ENCODE data around the gene WDFY4. TPM values are rescaled to one million over a fixed set of nuclear protein-coding genes. Genes with fewer than 3 reads are reported as not detected.

The WDFY4 gene
- total RNA-seq, 1 donor from 2014 or later, result not detected

- peak; percentile 69 for DNase-seq (ENCODE audit: low read depth)
Observed at GRCh38 chr10:48792687-48793096, 108.0 kb downstream of the WDFY4 start.

- DNase-seq (ENCODE audit: low read depth), result no peak
Observed at GRCh38 chr10:48794074-48794473, 109.4 kb downstream of the WDFY4 start.

- no peak for DNase-seq (ENCODE audit: low read depth)
Observed at GRCh38 chr10:48796713-48797245, 112.1 kb downstream of the WDFY4 start.

- DNase-seq (ENCODE audit: low read depth), result no peak
Observed at GRCh38 chr10:48797830-48798229, 113.2 kb downstream of the WDFY4 start.

GRCh38 chr10:48798481-48799254, 114.0 kb downstream of the WDFY4 start:
- peak; percentile 37 for DNase-seq (ENCODE audit: low read depth)

GRCh38 chr10:48799341-48800006, 114.8 kb downstream of the WDFY4 start:
- no peak for DNase-seq (ENCODE audit: low read depth)

GRCh38 chr10:48800007-48800675, 115.5 kb downstream of the WDFY4 start:
- no peak for DNase-seq (ENCODE audit: low read depth)

- DNase-seq (ENCODE audit: low read depth), result no peak
Observed at GRCh38 chr10:48801001-48801421, 116.3 kb downstream of the WDFY4 start.

GRCh38 chr10:48802611-48803071, 118.0 kb downstream of the WDFY4 start:
- DNase-seq (ENCODE audit: low read depth), result no peak

- no peak for DNase-seq (ENCODE audit: low read depth)
Observed at GRCh38 chr10:48803801-48804584, 119.3 kb downstream of the WDFY4 start.

GRCh38 chr10:48804740-48805182, 120.1 kb downstream of the WDFY4 start:
- no peak for DNase-seq (ENCODE audit: low read depth)

- DNase-seq (ENCODE audit: low read depth), result no peak
Observed at GRCh38 chr10:48805411-48805810, 120.7 kb downstream of the WDFY4 start.

- DNase-seq (ENCODE audit: low read depth), result no peak
Observed at GRCh38 chr10:48805848-48806247, 121.2 kb downstream of the WDFY4 start.

- DNase-seq (ENCODE audit: low read depth), result no peak
Observed at GRCh38 chr10:48806342-48806741, 121.7 kb downstream of the WDFY4 start.

- DNase-seq (ENCODE audit: low read depth), result no peak
Observed at GRCh38 chr10:48807791-48808470, 123.3 kb downstream of the WDFY4 start.

- no peak for DNase-seq (ENCODE audit: low read depth)
Observed at GRCh38 chr10:48809261-48809660, 124.6 kb downstream of the WDFY4 start.

GRCh38 chr10:48811461-48811860, 126.8 kb downstream of the WDFY4 start:
- no peak for DNase-seq (ENCODE audit: low read depth)

- DNase-seq (ENCODE audit: low read depth), result no peak
Observed at GRCh38 chr10:48811917-48812316, 127.2 kb downstream of the WDFY4 start.

- DNase-seq (ENCODE audit: low read depth), result no peak
Observed at GRCh38 chr10:48813291-48813690, 128.6 kb downstream of the WDFY4 start.

- DNase-seq (ENCODE audit: low read depth), result no peak
Observed at GRCh38 chr10:48813825-48814224, 129.2 kb downstream of the WDFY4 start.

- DNase-seq (ENCODE audit: low read depth), result no peak
Observed at GRCh38 chr10:48814933-48815332, 130.3 kb downstream of the WDFY4 start.
